GM12878 (cell line): Measurements from ENCODE around the gene COL15A1.

Experiments used
- EED ChIP-seq: sonication (generic); IDR thresholded peaks from 2 replicates; pipeline ENCODE4 v1.6.1; 2016; ENCODE audit warnings: antibody characterized with exemption, low read depth
- EP300 ChIP-seq, 2 experiments: fragments of 150-350 bp in 1 of 2; IDR thresholded peaks; 2 replicates each; pipeline ENCODE4 v1.6.1; 2011 to 2012; ENCODE audit warnings: low read depth in 2 of 2, low read length in 2 of 2, borderline replicate concordance in 1 of 2, improper control_type of control experiment in 1 of 2, inconsistent platforms in 1 of 2; ENCODE audit not compliant: control insufficient read depth in 1 of 2
- EZH2 ChIP-seq: IDR thresholded peaks from 2 replicates; pipeline ENCODE4 v1.6.1; 2012; ENCODE audit warnings: low read depth, mild to moderate bottlenecking, control low read depth, inconsistent platforms, low read length, borderline replicate concordance; ENCODE audit not compliant: control insufficient read depth
- IKZF1 ChIP-seq: fragments of 450-650 bp; conservative IDR thresholded peaks from 2 replicates; pipeline ENCODE4 v1.6.1; 2017; ENCODE audit warnings: antibody characterized with exemption, mild to moderate bottlenecking
- MEF2A ChIP-seq: IDR thresholded peaks from 2 replicates; pipeline ENCODE4 v1.6.1; 2011; ENCODE audit warnings: low read depth, mild to moderate bottlenecking, low read length, moderate library complexity; ENCODE audit not compliant: insufficient read depth
- MTA3 ChIP-seq: IDR thresholded peaks from 2 replicates; pipeline ENCODE4 v1.6.1; 2012; ENCODE audit warnings: low read length, inconsistent platforms, borderline replicate concordance
- NKRF ChIP-seq: fragments of 450-650 bp; conservative IDR thresholded peaks from 2 replicates; pipeline ENCODE4 v1.6.1; 2017; ENCODE audit warnings: mild to moderate bottlenecking, moderate library complexity
- NR2F1 ChIP-seq: fragments of 450-650 bp; conservative IDR thresholded peaks from 2 replicates; pipeline ENCODE4 v1.6.1; 2017; ENCODE audit warnings: mild to moderate bottlenecking
- POLR2A ChIP-seq: IDR thresholded peaks from 2 replicates; pipeline ENCODE4 v1.6.1; 2011; ENCODE audit warnings: low read depth, mild to moderate bottlenecking, low read length
- RBBP5 ChIP-seq: fragments of 200-600 bp; sonication (generic); conservative IDR thresholded peaks from 2 replicates; pipeline ENCODE4 v1.6.1; 2016
- TCF12 ChIP-seq: IDR thresholded peaks from 2 replicates; pipeline ENCODE4 v1.6.1; 2011; ENCODE audit warnings: low read depth, mild to moderate bottlenecking, low read length
- ZNF274 ChIP-seq: IDR thresholded peaks from one replicate; pipeline ENCODE4 v1.8.0; 2011; ENCODE audit not compliant: insufficient read length, insufficient read depth
- TF ChIP-seq, protein P1 (sequence below), 3 experiments: IDR thresholded peaks in 2 of 3; conservative IDR thresholded peaks in 1 of 3; 2 replicates each; pipeline ENCODE4 v1.5.1; 2011; ENCODE audit warnings: low read depth in 3 of 3, low read length in 3 of 3, mild to moderate bottlenecking in 3 of 3, control low read depth in 2 of 3, moderate library complexity in 2 of 3, inconsistent platforms in 1 of 3, mixed read lengths in 1 of 3; ENCODE audit not compliant: control insufficient read depth in 2 of 3, insufficient read depth in 1 of 3; ENCODE audit errors: extremely low read depth in 1 of 3
- TF ChIP-seq, protein P2 (sequence below): IDR thresholded peaks from 2 replicates; pipeline ENCODE4 v1.6.1; 2011; ENCODE audit warnings: borderline replicate concordance, low read depth, mild to moderate bottlenecking, moderate library complexity, mixed read lengths, low read length; ENCODE audit not compliant: insufficient read depth; ENCODE audit errors: extremely low read length

DNA sequence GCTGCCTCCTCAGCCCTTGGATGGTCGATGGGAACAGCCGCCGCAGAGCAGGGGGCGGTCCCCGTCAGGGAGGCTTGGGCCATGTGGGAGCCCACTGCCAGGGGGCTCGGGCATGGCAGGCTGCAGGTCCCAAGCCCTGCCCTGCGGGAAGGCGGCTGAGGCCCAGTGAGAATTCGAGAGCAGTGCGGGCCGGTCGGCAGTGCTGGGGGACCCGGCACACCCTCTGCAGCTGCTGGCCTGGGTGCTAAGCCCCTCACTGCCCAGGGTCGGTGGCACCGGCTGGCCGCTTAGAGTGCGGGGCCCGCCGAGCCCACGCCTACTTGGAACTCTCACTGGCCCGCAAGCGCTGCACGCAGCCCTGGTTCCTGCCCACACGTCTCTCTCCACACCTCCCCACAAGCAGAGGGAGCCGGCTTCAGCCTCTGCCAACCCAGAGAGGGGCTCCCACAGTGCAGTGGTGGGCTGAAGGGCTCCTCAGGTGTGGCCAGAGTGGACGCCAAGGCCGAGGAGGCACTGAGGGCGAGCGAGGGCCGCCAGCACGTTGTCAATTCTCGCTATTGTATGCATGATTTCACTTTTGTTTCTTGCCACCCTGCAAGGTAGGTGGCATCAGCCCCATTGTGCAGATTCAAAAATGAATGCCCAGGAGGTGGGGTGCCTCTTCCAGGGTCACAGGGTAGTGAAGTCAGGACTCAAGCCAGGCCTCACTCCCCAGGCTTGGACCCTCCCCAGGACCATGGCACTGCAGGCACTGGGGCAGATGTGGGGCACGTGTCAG lies 48.6 kb downstream of the COL15A1 start:
- TF ChIP-seq IKZF1, result no peak
- TF ChIP-seq ZNF274, result no peak
- no peak for TF ChIP-seq EED
- TF ChIP-seq EP300 (IDR thresholded peaks at IDR 0.05; ENCODE audit: borderline replicate concordance in 1 of 2, control insufficient read depth in 1 of 2, low read depth in 2 of 2, low read length in 2 of 2), result no peak
- TF ChIP-seq NKRF, result no peak
- TF ChIP-seq, protein P1, sequence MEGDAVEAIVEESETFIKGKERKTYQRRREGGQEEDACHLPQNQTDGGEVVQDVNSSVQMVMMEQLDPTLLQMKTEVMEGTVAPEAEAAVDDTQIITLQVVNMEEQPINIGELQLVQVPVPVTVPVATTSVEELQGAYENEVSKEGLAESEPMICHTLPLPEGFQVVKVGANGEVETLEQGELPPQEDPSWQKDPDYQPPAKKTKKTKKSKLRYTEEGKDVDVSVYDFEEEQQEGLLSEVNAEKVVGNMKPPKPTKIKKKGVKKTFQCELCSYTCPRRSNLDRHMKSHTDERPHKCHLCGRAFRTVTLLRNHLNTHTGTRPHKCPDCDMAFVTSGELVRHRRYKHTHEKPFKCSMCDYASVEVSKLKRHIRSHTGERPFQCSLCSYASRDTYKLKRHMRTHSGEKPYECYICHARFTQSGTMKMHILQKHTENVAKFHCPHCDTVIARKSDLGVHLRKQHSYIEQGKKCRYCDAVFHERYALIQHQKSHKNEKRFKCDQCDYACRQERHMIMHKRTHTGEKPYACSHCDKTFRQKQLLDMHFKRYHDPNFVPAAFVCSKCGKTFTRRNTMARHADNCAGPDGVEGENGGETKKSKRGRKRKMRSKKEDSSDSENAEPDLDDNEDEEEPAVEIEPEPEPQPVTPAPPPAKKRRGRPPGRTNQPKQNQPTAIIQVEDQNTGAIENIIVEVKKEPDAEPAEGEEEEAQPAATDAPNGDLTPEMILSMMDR (IDR thresholded peaks at IDR 0.05 in 2 of 3, conservative IDR thresholded peaks at IDR 0.05 in 1 of 3; ENCODE audit: control insufficient read depth in 2 of 3, extremely low read depth in 1 of 3, insufficient read depth in 1 of 3, low read depth in 3 of 3, low read length in 3 of 3), result no peak
- TF ChIP-seq EZH2, result no peak
- TF ChIP-seq MTA3, result no peak
- no peak for TF ChIP-seq MEF2A
- TF ChIP-seq, protein P2, sequence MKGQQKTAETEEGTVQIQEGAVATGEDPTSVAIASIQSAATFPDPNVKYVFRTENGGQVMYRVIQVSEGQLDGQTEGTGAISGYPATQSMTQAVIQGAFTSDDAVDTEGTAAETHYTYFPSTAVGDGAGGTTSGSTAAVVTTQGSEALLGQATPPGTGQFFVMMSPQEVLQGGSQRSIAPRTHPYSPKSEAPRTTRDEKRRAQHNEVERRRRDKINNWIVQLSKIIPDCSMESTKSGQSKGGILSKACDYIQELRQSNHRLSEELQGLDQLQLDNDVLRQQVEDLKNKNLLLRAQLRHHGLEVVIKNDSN, result no peak
- no peak for TF ChIP-seq POLR2A
- no peak for TF ChIP-seq RBBP5
- TF ChIP-seq TCF12, result no peak
- no peak for TF ChIP-seq NR2F1
